ENCODE measurements around the gene HAND2.

DNA sequence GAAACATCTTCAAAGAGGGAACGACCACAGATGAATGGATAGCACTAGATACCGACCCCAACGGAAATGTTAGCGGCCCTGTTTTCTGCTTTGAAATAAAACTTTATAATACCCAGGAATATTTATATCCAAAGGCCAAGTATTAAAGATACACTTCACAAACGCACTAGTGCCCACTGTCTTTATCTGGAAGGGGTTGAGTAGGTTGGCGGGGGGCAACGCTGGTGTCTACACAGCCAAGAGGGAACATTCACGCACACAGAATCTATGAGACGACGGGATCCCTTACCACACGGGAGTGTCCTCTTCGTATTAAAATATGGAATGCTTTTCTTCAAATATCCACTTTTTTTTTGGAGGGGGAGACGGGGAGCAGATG lies 3.3 kb downstream of the HAND2 start:
- TF ChIP-seq, protein P1, sequence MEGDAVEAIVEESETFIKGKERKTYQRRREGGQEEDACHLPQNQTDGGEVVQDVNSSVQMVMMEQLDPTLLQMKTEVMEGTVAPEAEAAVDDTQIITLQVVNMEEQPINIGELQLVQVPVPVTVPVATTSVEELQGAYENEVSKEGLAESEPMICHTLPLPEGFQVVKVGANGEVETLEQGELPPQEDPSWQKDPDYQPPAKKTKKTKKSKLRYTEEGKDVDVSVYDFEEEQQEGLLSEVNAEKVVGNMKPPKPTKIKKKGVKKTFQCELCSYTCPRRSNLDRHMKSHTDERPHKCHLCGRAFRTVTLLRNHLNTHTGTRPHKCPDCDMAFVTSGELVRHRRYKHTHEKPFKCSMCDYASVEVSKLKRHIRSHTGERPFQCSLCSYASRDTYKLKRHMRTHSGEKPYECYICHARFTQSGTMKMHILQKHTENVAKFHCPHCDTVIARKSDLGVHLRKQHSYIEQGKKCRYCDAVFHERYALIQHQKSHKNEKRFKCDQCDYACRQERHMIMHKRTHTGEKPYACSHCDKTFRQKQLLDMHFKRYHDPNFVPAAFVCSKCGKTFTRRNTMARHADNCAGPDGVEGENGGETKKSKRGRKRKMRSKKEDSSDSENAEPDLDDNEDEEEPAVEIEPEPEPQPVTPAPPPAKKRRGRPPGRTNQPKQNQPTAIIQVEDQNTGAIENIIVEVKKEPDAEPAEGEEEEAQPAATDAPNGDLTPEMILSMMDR (IDR thresholded peaks at IDR 0.05), result no peak
- TF ChIP-seq ZFX (IDR thresholded peaks at IDR 0.05; ENCODE audit: borderline replicate concordance), result no peak

Data from 22Rv1 (cell line).